SK-N-SH (cell line): ENCODE results near the gene GNPAT.

ENCODE experiments used
- EP300 ChIP-seq, 2 experiments: IDR thresholded peaks; 2 replicates each; pipeline versions ENCODE4 v1.4.0 to v1.6.1; 2012; ENCODE audit warnings: borderline replicate concordance in 1 of 2, low read depth in 1 of 2, low read length in 1 of 2
- GABPA ChIP-seq: IDR thresholded peaks from 2 replicates; pipeline ENCODE4 v1.4.0; 2012; ENCODE audit warnings: low read depth, mild to moderate bottlenecking
- POLR2AphosphoS5 ChIP-seq: IDR thresholded peaks from 2 replicates; pipeline ENCODE4 v1.6.1; 2012; ENCODE audit warnings: low read depth, low read length
- RXRA ChIP-seq: IDR thresholded peaks from 2 replicates; pipeline ENCODE4 v1.4.0; 2012; ENCODE audit warnings: low read depth, mild to moderate bottlenecking, borderline replicate concordance
- SMC3 ChIP-seq: IDR thresholded peaks from 2 replicates; pipeline ENCODE4 v1.6.1; 2012; ENCODE audit warnings: low read depth, low read length, improper control_type of control experiment
- YY1 ChIP-seq: IDR thresholded peaks from 2 replicates; pipeline ENCODE4 v1.4.0; 2012; ENCODE audit warnings: low read depth, mild to moderate bottlenecking
- TF ChIP-seq, protein P1 (sequence below): fragments of 200-600 bp; sonication (generic); IDR thresholded peaks from 2 replicates; pipeline ENCODE4 v1.6.1; 2017; ENCODE audit warnings: antibody characterized with exemption, mild to moderate bottlenecking, moderate library complexity
- TF ChIP-seq, protein P2 (sequence below): fragments of 150-350 bp; IDR thresholded peaks from 2 replicates; pipeline ENCODE4 v1.6.1; 2017; ENCODE audit warnings: antibody characterized with exemption, low read length, low read depth, borderline replicate concordance

DNA sequence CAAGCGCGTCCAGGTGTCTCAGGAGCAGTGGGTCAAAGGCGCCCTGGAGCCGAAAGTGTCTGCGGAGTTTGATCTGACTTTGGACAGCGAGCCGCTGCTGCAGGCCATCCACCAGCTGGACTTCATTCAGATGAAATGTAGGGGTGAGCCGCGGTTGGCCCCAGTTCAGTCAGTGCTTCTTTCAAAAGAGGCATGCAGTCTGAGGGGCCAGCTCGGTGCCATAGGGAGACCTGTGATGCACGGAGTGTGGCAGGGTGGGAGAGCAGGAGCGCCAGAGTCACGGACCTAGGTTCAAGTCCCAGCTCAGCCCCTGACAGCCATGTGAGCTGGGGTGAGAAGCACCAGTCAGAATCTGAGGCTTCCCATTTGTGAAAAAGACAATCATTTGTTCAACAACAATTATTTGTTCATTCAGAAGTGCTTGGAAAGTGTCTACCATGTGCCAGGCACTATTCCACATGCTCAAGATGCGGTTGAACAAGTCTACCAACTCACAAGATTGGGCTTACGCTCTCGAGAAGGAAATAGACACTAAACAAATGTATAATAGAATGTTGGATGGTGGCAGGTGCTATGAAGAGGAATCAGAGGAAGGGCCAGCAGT, 39.5 kb upstream of the GNPAT start:
- TF ChIP-seq, protein P1, sequence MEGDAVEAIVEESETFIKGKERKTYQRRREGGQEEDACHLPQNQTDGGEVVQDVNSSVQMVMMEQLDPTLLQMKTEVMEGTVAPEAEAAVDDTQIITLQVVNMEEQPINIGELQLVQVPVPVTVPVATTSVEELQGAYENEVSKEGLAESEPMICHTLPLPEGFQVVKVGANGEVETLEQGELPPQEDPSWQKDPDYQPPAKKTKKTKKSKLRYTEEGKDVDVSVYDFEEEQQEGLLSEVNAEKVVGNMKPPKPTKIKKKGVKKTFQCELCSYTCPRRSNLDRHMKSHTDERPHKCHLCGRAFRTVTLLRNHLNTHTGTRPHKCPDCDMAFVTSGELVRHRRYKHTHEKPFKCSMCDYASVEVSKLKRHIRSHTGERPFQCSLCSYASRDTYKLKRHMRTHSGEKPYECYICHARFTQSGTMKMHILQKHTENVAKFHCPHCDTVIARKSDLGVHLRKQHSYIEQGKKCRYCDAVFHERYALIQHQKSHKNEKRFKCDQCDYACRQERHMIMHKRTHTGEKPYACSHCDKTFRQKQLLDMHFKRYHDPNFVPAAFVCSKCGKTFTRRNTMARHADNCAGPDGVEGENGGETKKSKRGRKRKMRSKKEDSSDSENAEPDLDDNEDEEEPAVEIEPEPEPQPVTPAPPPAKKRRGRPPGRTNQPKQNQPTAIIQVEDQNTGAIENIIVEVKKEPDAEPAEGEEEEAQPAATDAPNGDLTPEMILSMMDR, result no peak
- TF ChIP-seq RXRA, result no peak
- TF ChIP-seq POLR2AphosphoS5, result no peak
- TF ChIP-seq SMC3, result no peak
- TF ChIP-seq EP300 (IDR thresholded peaks at IDR 0.05; ENCODE audit: borderline replicate concordance in 1 of 2, low read depth in 1 of 2, low read length in 1 of 2), result no peak
- TF ChIP-seq, protein P2, sequence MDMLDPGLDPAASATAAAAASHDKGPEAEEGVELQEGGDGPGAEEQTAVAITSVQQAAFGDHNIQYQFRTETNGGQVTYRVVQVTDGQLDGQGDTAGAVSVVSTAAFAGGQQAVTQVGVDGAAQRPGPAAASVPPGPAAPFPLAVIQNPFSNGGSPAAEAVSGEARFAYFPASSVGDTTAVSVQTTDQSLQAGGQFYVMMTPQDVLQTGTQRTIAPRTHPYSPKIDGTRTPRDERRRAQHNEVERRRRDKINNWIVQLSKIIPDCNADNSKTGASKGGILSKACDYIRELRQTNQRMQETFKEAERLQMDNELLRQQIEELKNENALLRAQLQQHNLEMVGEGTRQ, result no peak
- TF ChIP-seq GABPA, result no peak
- TF ChIP-seq YY1, result no peak
